GM21381 (cell line): ENCODE measurements around the gene MCC.

ENCODE experiments used
- ATAC-seq: cut with Tn5 transposase; IDR thresholded peaks from one replicate; pipeline ENCODE4 v1.9.1; 2021; ENCODE audit warnings: mild to moderate bottlenecking, moderate library complexity; ENCODE audit not compliant: unreplicated experiment

The MCC gene

GRCh38 chr5:113253037-113253436 lies 235.2 kb downstream of the MCC start:
- no peak for ATAC-seq

- no peak for ATAC-seq
Observed at GRCh38 chr5:113252066-113252465, 236.2 kb downstream of the MCC start.

- no peak for ATAC-seq
Observed at GRCh38 chr5:113250341-113250953, 237.8 kb downstream of the MCC start.

GRCh38 chr5:113249206-113249605 lies 239.0 kb downstream of the MCC start:
- ATAC-seq, result no peak

GRCh38 chr5:113246361-113246870 lies 241.8 kb downstream of the MCC start:
- no peak for ATAC-seq

GRCh38 chr5:113245427-113246225 lies 242.6 kb downstream of the MCC start:
- ATAC-seq, result peak; percentile 64

GRCh38 chr5:113244966-113245365 lies 243.3 kb downstream of the MCC start:
- no peak for ATAC-seq

GRCh38 chr5:113243349-113243664 lies 244.9 kb downstream of the MCC start:
- no peak for ATAC-seq

- no peak for ATAC-seq
Observed at GRCh38 chr5:113242481-113243348, 245.5 kb downstream of the MCC start.

GRCh38 chr5:113240951-113241726 lies 247.1 kb downstream of the MCC start:
- no peak for ATAC-seq

- no peak for ATAC-seq
Observed at GRCh38 chr5:113240032-113240431, 248.2 kb downstream of the MCC start.

- no peak for ATAC-seq
Observed at GRCh38 chr5:113237893-113238292, 250.4 kb downstream of the MCC start.

- no peak for ATAC-seq
Observed at GRCh38 chr5:113236536-113237288, 251.5 kb downstream of the MCC start.

GRCh38 chr5:113235884-113236283 lies 252.4 kb downstream of the MCC start:
- no peak for ATAC-seq

GRCh38 chr5:113234546-113234945 lies 253.7 kb downstream of the MCC start:
- no peak for ATAC-seq

GRCh38 chr5:113233606-113234005 lies 254.6 kb downstream of the MCC start:
- ATAC-seq, result no peak

GRCh38 chr5:113232667-113233066 lies 255.6 kb downstream of the MCC start:
- no peak for ATAC-seq

- no peak for ATAC-seq
Observed at GRCh38 chr5:113232221-113232620, 256.0 kb downstream of the MCC start.

GRCh38 chr5:113231653-113232000 lies 256.6 kb downstream of the MCC start:
- ATAC-seq, result no peak
